Suppressor macrophage (primary cell): ENCODE results near the gene PDE4B.
A peak's percentile ranks its signal among the peaks of the same experiment; 100 is the strongest.

Experiments used
- DNase-seq, 4 experiments: peaks; one replicate each; pipeline ENCODE4 v3.0.0-alpha.2; 2020 to 2022

Gene PDE4B

GRCh38 chr1:66343569-66344325 is 551.1 kb downstream of the PDE4B start:
- DNase-seq = no peak

- DNase-seq = no peak
These were observed 553.5 kb downstream of the PDE4B start for GRCh38 chr1:66346057-66346795.

- no peak for DNase-seq
These were observed 554.2 kb downstream of the PDE4B start for GRCh38 chr1:66346873-66347272.

GRCh38 chr1:66348776-66349175 is 556.1 kb downstream of the PDE4B start:
- DNase-seq = no peak

- no peak for DNase-seq
These were observed 556.5 kb downstream of the PDE4B start for GRCh38 chr1:66349242-66349641.

- DNase-seq = peak; percentile 71 to 84 (median 82)
These were observed 557.4 kb downstream of the PDE4B start for GRCh38 chr1:66350001-66350547.

GRCh38 chr1:66351478-66351877 is 558.8 kb downstream of the PDE4B start:
- DNase-seq = peak in 1 of 4 experiments; percentile 74

- no peak for DNase-seq
These were observed 559.2 kb downstream of the PDE4B start for GRCh38 chr1:66351913-66352312.

GRCh38 chr1:66352792-66353191 is 560.1 kb downstream of the PDE4B start:
- no peak for DNase-seq

GRCh38 chr1:66353257-66353656 is 560.6 kb downstream of the PDE4B start:
- no peak for DNase-seq

GRCh38 chr1:66354311-66355201 is 561.9 kb downstream of the PDE4B start:
- no peak for DNase-seq

- no peak for DNase-seq
These were observed 563.1 kb downstream of the PDE4B start for GRCh38 chr1:66355756-66356155.

- no peak for DNase-seq
These were observed 563.9 kb downstream of the PDE4B start for GRCh38 chr1:66356605-66357004.

- DNase-seq = no peak
These were observed 564.3 kb downstream of the PDE4B start for GRCh38 chr1:66357021-66357420.

GRCh38 chr1:66357478-66358197 is 564.9 kb downstream of the PDE4B start:
- DNase-seq = no peak

- DNase-seq = peak in 2 of 4 experiments; percentile 49 to 60
These were observed 566.6 kb downstream of the PDE4B start for GRCh38 chr1:66359269-66359668.

GRCh38 chr1:66359815-66360214 is 567.1 kb downstream of the PDE4B start:
- no peak for DNase-seq

GRCh38 chr1:66360285-66360724 is 567.6 kb downstream of the PDE4B start:
- DNase-seq = no peak

GRCh38 chr1:66364578-66365391 is 572.1 kb downstream of the PDE4B start:
- DNase-seq = no peak

- DNase-seq = no peak
These were observed 572.9 kb downstream of the PDE4B start for GRCh38 chr1:66365635-66366034.

GRCh38 chr1:66366634-66367033 is 573.9 kb downstream of the PDE4B start:
- no peak for DNase-seq
